GM21529 (cell line): ENCODE data around the gene MACROH2A1.

ENCODE experiments used
- ATAC-seq: cut with Tn5 transposase; IDR thresholded peaks from one replicate; pipeline ENCODE4 v1.9.1; 2021; ENCODE audit not compliant: unreplicated experiment

MACROH2A1 gene

DNA sequence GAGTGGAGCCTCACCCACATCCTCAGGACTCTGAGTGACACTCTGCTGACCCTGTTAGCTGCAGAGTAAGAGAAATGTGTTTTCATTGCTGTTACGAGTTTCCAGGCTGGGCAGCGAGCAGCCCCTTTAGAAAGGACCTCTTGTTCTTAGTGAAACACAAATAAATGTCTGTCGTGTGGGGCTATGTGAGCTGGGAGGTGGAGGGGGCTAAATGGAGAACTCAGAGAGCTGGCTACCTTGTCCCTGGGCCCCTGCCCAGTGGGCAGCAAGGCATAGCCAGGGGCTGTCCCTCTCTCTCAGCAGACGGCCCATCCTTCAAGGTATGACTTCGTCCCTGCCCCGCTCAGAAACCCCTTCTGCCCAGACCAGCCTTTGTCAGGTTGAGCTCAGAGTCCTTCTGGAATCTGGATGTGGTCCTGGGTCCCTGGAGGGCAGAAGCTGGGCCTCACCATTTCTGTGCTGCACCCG lies 38.0 kb upstream of the MACROH2A1 start:
- no peak for ATAC-seq

DNA sequence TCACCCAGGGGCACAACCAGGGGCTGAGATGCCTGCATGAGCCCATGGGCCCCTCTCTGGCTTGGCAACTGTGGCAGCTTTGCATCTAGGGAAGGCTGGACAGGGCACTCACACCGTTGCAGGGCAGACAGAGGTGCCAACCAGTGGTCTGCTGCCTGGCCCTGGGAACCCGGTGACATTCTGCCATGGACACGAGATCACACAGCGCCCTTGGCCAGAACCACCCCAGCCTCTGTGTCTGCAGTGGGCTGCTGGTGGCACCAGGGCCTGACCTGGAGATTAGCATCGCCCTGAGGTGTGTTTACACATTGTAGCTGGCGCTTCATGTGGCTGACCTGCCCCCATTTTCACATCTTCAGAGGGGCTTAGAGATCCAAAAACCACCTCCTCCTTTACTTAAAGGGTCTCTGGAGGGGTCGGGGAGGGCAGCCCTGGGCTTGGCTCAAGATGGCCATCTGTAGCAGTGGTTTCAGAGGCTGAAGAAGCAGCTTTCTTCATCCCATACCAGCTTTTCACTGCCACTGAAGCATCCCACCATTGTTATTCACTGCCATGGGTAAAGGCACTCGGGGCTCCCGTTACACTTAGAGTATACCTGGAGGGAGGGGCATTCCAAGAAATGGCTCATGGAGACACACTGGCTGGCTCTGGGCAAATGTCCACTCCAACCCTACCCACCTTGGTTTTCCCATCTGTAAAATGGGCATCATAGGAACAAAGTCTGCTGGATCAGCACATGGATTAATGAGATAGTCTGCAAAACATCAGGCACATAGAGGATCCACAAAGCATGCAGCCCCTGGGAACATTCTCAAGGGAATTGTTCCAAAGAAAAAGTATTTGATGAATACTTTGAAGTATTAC lies 36.7 kb upstream of the MACROH2A1 start:
- ATAC-seq, result no peak

DNA sequence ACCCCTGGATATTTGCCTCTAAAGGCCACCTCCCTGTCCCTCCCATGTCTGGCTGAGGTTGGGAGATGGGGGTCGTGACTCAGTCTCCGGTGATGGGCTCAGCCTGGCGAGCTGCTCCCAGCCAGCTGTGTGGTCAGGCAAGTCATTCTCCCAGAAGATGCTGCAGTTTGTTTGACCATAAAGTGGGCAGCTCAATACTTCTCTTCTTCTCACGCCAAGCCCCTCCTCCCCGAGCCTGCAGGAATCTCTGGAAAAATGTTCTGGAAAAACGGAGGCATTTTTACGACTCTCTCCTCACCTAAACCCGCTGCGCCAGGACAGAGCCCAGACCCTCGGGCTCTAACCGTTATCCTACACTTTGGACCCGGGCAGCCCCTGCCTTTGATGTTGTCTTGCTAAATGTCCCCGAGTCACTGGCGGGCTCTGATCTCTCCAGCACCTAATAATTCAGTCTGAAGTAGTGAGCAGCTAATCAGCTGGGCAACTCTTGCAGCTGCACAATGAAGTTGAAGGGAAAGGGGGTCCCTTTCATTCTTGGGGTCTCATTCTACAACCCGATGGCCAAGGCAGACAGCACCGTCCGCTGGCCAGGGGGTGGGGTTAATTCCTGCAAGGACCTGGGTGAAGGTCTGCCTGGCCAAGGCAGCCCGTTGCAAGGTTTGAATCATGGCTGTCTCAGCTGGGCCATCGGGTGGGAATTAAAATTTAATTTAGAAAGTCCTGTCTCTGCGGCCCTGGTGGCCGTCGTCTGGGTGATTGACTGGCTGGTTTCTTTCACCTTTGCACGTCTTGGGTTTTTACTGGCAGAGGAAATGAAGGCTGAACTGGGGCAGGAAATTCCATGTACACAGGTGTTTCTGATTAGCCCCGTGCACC lies 35.8 kb upstream of the MACROH2A1 start:
- no peak for ATAC-seq

DNA sequence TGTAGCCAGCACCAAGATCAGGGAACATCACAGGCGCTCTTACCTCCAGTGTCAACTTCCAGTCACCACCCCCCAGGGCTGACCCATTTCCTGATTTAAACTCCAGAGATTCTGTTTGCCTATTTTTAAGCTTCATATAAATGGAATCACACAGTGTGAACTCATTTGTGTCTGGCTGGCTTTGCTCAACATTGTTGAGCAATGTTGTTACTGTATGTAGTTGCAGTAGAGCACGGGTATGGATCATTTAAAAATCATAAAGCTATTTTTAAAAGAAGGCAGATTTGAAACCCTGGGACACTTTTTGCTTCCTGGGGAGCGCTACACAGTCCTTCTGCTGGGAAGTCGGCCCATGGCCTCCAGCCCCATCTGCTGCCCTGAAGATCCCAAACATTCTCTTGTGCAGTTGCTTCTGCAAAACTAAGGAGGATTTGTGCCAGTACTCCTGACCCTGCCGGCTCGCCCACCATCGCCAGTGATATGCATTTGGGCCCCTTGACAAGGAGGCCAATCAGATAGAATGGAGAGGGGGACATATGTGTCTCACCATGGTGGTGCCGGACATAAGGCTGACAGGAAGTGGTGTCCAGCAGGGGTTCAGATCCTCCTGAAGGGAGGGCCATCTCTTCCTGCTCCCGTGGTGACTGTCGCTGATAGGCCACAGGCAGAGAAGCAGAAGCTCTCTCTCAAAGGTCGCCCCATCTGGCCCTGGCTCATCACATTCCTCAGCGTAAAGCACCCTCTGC lies 34.8 kb upstream of the MACROH2A1 start:
- ATAC-seq, result no peak

DNA sequence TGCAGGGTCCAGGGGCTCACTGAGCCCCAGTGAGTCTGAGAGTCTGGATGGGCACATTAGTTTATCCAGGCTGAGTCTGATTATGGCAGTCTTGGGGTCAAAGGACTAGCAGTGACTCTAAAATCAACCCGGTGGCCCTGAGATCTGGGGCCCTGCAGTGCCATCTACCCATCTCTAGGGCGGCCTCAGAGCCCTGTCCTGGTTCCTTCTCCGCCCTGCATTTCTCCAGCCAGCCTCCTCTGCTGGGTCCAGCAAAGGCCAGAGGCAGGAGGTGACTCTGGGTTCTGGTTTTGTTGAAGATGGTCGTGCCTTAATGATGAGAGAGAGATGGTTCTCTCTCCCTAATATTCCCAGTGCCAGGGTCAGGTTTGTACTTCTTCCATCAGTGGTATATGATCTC lies 33.1 kb upstream of the MACROH2A1 start:
- ATAC-seq, result no peak

DNA sequence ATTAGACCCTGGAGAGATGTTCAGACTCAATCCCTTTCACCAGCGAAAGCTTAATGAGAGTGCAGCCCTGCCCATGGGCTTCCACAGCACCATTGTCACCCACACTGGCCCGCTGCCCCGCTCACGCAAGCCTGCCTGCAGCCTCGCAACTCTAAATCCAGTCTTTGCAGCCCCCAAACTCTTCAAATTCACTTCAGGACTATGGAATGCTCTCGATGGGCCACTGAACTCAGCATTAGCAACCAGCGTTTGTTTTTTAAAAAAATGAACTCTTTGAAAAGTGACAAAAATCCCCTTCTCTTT lies 31.1 kb upstream of the MACROH2A1 start:
- no peak for ATAC-seq

DNA sequence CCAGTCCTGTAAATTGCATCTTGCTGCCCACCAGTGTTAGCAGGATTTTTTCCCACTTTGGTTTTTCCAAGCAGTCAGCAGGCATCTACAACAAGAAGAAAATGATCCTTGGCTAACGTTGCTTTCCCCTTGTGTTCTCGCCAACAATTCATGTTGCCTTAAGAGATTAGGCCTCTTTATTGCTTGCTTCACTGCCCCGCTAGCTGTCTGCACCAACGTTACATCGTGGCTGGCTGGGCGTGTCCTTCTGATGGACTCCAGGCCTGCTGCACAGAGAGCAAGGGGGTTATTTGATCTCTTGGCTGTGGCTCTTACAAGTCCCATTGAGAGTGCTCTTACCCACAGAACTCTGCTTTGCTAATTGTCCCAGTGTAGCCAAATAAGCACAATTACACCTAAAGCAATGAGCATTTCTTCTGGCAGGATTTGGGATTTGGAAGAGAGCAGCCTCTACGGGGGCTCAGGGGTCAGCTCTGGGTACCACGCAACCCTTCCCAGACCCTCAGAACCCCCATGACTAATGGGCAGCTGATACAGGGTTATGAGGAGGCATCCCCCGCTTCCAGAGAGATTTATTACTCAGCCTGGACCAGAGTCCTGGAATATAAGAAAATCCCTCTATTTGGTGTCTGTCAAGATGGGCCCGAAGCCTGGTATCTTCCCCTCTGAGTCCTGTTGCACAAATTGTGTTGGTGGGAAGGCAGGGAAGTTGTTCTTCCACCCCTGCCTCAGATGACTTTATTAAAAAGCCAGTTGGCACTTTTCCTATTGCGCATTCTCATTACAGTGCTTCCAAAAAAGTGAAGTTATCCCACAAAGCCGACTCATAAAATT lies 30.5 kb upstream of the MACROH2A1 start:
- no peak for ATAC-seq

DNA sequence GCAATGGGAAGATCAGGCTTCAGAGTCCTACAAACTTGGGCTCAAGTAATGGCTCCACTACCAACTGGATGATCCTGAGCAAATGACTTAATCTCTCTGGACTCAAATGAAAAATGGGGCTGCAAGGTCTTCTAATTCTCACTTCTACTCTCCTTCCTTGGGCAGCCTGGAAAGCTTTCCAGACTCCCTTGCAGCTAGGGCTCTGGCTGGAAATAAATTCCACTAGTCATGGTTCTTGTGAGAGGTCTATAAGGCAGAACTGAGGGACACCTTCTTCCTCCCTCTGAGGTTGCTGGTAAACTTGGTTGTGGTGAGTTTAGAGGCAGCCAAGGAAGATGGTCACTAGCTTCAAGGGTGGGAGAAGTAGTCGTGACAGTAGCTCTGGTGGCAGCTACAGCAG lies 29.6 kb upstream of the MACROH2A1 start:
- no peak for ATAC-seq

DNA sequence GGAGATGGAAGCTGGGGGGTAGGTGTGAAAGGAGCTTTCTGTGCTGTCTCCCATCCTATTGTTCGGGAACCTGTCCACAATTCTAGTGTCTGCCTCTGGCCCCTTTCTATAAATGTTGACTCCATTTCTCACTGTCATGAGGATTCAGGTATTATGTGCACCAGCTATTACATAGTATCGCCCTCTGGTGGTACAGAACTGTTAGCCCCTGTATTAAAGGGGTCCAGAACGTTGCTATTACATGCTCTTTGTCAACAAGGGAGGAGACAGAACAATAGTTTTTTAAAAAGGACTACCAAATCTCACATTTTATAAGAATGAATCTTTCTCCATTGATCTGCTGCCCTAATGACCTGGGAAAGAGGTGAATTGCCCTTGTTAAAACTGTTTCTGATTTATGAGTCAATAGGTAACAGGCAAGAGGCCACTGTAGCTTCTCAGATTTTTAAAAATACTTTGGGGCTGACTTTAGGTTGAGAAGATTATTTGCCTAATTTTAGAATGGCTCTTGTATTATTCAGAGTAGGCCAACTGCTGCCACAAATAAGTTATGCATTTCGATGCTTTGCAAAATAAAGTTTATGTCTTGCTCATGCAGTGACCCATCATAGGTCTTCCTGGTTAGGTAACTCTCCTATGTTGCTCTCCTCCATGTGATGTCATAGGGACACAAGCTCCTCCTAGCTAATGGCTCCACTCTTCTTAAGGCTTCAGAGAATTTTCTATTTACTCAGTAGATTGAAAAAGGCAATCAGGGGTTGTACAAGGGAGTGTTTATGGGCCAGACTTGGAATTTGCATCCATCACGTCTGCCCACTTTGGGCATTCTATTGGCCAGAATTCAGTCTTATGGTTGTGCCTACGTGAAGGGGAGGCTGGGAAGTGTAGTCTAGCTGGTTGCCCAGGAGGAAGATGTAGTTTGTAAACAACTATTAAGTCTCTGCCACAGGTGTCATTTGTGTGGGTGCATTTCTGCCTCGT lies 27.4 kb upstream of the MACROH2A1 start:
- peak; percentile 79 for ATAC-seq

DNA sequence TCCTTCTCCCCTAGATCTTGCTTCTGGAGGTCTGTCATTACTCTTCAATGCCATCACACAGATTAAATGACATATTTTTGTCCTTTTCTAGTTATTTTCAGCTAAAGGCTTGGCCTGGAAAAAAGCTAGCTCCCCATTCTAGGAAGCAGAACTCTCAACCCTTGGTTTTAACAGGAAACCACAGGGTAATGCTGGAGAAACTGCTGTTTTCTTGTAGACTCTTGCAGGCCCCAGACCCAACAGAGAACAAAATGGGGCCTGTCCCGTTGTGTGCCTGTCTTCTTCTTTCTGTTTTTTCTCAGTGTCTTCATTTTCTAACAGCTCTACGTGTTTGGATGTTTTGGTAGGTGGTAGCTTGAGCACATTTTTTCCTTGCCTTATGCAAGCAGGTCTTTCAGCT lies 26.6 kb upstream of the MACROH2A1 start:
- ATAC-seq, result no peak

DNA sequence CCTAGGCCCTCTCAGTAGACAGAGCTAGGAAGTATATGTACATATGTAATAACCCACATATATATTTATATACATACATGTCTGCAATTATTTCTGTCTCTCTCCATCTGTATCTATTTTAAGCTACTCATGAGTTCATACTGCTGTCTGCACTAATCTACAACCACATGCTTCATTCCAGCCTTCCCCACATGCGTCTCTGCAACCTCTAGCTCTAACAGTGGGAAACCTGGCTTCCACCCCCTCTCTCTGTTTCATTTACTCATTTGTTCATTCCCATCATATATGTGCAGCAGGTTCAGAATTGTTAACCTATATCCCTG lies 24.8 kb upstream of the MACROH2A1 start:
- no peak for ATAC-seq

DNA sequence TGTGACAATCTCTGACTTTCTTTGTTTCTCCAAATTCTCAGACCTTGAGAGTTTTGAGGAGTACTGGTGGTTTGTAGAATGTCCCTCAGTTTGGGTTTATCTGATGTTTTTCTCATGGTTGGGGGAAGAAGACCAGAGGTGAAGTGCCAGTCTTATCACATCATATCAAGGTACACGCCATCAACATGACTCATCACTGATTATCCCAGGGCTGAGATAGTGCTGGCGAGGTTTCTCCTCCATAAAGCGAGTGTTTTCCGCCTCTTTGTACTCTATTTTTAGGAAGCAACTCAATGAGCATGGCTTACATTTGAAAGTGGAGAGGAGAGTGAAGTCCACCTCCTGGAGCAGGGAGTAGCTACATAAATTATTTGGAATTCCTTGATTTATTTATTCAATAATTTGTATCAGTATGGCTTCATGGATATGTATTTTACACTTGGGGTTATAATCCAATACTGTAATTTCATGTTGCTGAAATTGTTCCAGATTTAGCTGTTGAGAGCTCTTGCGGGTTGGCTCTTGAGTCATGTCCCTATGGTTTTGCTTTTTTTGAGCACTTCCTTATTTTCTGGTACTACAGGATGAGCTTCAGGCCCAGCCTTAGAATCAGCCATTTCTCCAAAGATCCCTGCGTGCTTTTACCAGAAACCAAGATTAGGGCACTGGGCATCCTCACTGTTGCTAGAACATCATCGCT lies 24.3 kb upstream of the MACROH2A1 start:
- ATAC-seq, result no peak

DNA sequence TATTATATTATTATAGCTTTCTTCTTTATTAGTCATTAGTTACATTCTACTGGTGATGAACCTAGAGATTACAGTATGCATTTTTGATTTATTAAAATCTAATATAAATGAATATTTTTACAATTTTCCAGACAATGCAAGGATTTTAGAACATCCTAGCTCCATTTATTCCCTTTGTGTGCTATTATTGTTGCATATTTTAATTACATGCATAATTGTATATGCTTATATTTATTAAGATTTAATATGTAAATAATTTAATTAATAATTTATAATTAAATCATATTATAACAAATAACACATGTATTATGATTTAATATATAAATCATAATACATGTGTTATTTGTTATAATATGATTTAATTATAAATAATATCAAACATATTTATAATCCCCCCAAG lies 23.4 kb upstream of the MACROH2A1 start:
- no peak for ATAC-seq

DNA sequence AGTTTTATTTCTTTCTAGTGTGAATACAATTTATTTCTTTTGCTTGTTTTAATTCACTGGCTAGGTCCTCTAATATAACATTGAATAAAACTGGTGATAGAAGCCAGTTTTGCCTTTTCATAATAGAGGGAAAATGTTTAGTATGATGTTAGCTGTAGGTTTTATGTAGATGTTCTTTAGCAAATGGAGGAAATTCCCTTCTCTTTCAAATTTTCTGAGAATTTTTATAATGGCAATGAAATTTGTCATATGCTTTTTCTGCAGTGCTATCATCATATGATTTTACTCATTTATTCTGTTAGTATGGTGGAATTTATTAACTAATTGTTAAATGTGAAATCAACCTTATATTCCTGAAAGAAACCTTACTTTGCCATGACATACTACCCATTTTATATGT lies 18.1 kb upstream of the MACROH2A1 start:
- ATAC-seq, result no peak

DNA sequence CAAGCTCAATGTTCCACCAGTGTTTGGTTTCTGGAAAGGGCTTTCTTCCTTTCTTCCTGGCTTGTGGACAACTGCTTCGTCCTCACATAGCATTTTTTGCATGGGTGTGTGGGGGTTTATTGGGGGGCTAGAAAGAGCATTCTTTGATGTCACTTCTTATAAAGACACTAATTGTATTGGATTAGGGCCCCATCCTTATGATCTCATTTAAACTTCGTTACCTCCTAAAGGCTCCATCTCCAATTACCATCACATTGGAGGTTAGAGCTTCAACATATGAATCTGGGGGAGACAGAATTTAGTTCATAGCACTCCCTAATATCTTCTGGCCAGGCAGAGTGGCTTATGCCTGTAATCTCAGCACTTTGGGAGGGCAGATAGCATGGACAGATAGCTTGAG lies 6.1 kb upstream of the MACROH2A1 start:
- ATAC-seq, result no peak

DNA sequence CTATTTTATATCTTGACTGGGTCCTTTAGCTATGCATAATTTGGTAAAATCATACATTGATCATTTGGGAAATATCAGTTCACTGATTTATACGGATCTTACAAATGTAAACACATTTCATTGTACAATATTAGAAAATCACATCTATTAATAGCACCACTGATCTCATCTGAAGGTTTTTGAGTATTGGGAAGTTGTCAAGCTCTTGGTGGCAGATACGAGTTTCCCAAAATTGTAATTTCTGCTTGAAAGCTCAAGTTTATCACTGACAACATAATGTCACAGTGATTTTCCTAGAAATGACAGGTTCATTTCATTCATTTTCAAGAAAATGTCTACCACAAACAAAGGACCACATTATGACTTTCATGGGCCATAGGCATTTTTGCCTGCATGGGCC lies 3.0 kb upstream of the MACROH2A1 start:
- ATAC-seq, result no peak

DNA sequence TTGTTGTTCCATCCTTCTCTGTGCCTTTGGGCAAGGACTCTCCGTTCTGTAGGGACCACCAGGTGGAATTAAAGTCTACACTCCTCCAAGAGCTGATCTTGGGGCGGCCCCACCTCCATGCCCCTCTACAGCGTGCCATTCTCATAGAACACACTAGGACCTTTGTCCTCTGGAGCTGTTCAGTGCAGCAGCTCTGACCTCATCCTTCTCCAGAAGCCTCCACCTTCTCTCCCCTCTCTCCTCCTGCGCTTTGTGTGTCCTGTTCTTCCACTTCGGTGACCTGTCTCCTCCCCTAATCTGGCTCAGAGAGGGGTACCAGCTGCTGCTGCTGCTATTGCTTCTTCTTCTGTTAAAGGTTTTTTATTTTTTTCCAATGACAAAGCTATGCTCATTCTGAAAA lies 1.8 kb upstream of the MACROH2A1 start:
- ATAC-seq, result no peak

DNA sequence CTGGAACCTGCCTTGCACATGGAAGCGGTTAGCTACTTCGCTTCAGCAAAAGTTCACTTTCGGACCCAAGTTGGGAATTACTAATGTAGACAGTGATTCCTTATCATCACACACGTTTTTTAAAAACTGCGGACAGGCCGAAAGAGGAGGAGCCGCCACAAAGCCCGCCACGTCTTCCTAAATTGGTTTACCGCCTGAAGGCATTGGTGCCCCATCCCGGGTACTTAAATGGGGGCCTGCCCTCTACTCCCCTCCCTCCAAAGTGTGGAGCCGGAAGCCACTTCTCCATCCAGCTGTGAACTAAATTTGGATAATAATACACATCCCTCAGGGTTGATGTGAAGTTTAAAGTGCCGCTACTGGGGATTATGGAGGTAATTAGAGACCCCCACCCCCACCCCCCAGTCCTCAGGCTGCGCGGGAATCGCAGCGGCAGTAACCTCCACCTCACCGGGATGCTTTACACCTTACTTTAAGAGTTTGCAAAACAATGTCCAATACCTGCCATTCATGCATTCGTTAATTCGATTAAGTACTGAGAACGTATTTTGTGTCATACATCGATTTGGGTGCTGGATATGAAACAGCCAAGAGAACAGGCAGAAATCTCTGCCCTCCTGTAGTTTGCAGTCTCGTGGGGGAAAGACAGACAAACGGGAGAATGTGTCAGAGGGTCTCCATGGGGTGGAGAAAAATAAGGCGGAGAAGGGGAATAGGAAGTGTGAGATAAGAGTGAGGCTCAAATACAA lies 937 bp upstream of the MACROH2A1 start:
- ATAC-seq, result no peak
